ENCODE data around the gene GMCL2.

Gene GMCL2

GRCh38 chr5:178210073-178210535, 22.9 kb upstream of the GMCL2 start:
- H3K36me3 ChIP-seq: peaks cover 100% of the 10 kb centered on the region
- peaks cover 6% of the 10 kb centered on the region; the same call in 1 of the 2 replicates for H3K4me1 ChIP-seq
- DNase-seq: no peak
- TF ChIP-seq CTCF (IDR thresholded peaks at IDR 0.05; ENCODE audit: low read depth, low read length): no peak
- H3K27me3 ChIP-seq: no peaks in the 10 kb centered on the region
- no peak overlapping the region for H3K4me3 ChIP-seq (ENCODE audit: low read depth, low read length)
- no peaks in the 10 kb centered on the region for H3K9me3 ChIP-seq

- peaks cover 6% of the 10 kb centered on the region; the same call in 1 of the 2 replicates for H3K4me1 ChIP-seq
- no peak for DNase-seq
- no peaks in the 10 kb centered on the region for H3K9me3 ChIP-seq
- TF ChIP-seq CTCF (IDR thresholded peaks at IDR 0.05; ENCODE audit: low read depth, low read length): no peak
- peaks cover 100% of the 10 kb centered on the region for H3K36me3 ChIP-seq
- H3K27me3 ChIP-seq: no peaks in the 10 kb centered on the region
- H3K4me3 ChIP-seq (ENCODE audit: low read depth, low read length): no peak overlapping the region
Observed at GRCh38 chr5:178209334-178210072, 22.3 kb upstream of the GMCL2 start.

GRCh38 chr5:178208540-178209227, 21.5 kb upstream of the GMCL2 start:
- Histone ChIP-seq H3K9me3 (no peaks in the 10 kb centered on the region), H3K27me3 (no peaks in the 10 kb centered on the region), H3K4me1 (peaks cover 6% of the 10 kb centered on the region; the same call in 1 of the 2 replicates), H3K36me3 (peaks cover 92% of the 10 kb centered on the region), H3K4me3 (ENCODE audit: low read depth, low read length) (no peak overlapping the region)
- TF ChIP-seq CTCF (IDR thresholded peaks at IDR 0.05; ENCODE audit: low read depth, low read length): peak; percentile 46
- DNase-seq: no peak

GRCh38 chr5:178207917-178208280, 20.7 kb upstream of the GMCL2 start:
- H3K9me3 ChIP-seq: no peaks in the 10 kb centered on the region
- H3K27me3 ChIP-seq: no peaks in the 10 kb centered on the region
- peaks cover 6% of the 10 kb centered on the region; the same call in 1 of the 2 replicates for H3K4me1 ChIP-seq
- H3K36me3 ChIP-seq: peaks cover 85% of the 10 kb centered on the region
- TF ChIP-seq CTCF (IDR thresholded peaks at IDR 0.05; ENCODE audit: low read depth, low read length): no peak
- no peak overlapping the region for H3K4me3 ChIP-seq (ENCODE audit: low read depth, low read length)
- DNase-seq: no peak

GRCh38 chr5:178207183-178207916, 20.2 kb upstream of the GMCL2 start:
- Histone ChIP-seq H3K4me3 (ENCODE audit: low read depth, low read length) (peak overlapping the region; percentile 99; the same call in 1 of the 2 replicates), H3K36me3 (peaks cover 79% of the 10 kb centered on the region), H3K4me1 (peaks cover 6% of the 10 kb centered on the region; the same call in 1 of the 2 replicates), H3K27me3 (no peaks in the 10 kb centered on the region), H3K9me3 (no peaks in the 10 kb centered on the region)
- TF ChIP-seq CTCF (IDR thresholded peaks at IDR 0.05; ENCODE audit: low read depth, low read length): no peak
- no peak for DNase-seq
